Measurements from ENCODE around the gene SNPH.

- TF ChIP-seq CTCF (IDR thresholded peaks at IDR 0.05) (no peak), POLR2A (IDR thresholded peaks at IDR 0.05) (no peak), POLR2AphosphoS5 (IDR thresholded peaks at IDR 0.05) (no peak), EP300 (IDR thresholded peaks at IDR 0.05) (no peak)
These were observed 17.7 kb downstream of the SNPH start for GRCh38 chr20:1283522-1284510.

All from upper lobe of left lung (tissue), 4 donors.